HEK293T (cell line): ENCODE data around the gene PLCB1.

Source experiments
- CTBP1 ChIP-seq: fragments of 450-650 bp; IDR thresholded peaks from 2 replicates; pipeline ENCODE4 v1.6.1; 2016; ENCODE audit warnings: borderline replicate concordance
- ELF4 ChIP-seq: fragments of 450-650 bp; IDR thresholded peaks from 2 replicates; pipeline ENCODE4 v1.6.1; 2017; ENCODE audit warnings: antibody characterized with exemption
- FOXA1 ChIP-seq: fragments of 450-650 bp; IDR thresholded peaks from 2 replicates; pipeline ENCODE4 v1.6.1; 2016; ENCODE audit warnings: mild to moderate bottlenecking
- FOXM1 ChIP-seq: fragments of 450-650 bp; IDR thresholded peaks from 2 replicates; pipeline ENCODE4 v1.6.1; 2017; ENCODE audit warnings: mild to moderate bottlenecking, borderline replicate concordance
- HDGF ChIP-seq: fragments of 450-650 bp; IDR thresholded peaks from 2 replicates; pipeline ENCODE4 v1.6.1; 2017; ENCODE audit warnings: antibody characterized with exemption, borderline replicate concordance
- NFRKB ChIP-seq: fragments of 450-650 bp; IDR thresholded peaks from 2 replicates; pipeline ENCODE4 v1.6.1; 2016; ENCODE audit warnings: mild to moderate bottlenecking, moderate library complexity
- PKNOX1 ChIP-seq: fragments of 450-650 bp; IDR thresholded peaks from 2 replicates; pipeline ENCODE4 v1.6.1; 2016
- SP1 ChIP-seq: fragments of 450-650 bp; IDR thresholded peaks from 2 replicates; pipeline ENCODE4 v1.6.1; 2017
- SUZ12 ChIP-seq: fragments of 450-650 bp; IDR thresholded peaks from 2 replicates; pipeline ENCODE4 v1.6.1; 2016; ENCODE audit warnings: mild to moderate bottlenecking
- TARDBP ChIP-seq: fragments of 450-650 bp; IDR thresholded peaks from 2 replicates; pipeline ENCODE4 v1.6.1; 2016
- ZNF384 ChIP-seq: fragments of 450-650 bp; IDR thresholded peaks from 2 replicates; pipeline ENCODE4 v1.6.1; 2016

- no peak for TF ChIP-seq SUZ12
- no peak for TF ChIP-seq SP1
- TF ChIP-seq ELF4, result no peak
- TF ChIP-seq HDGF, result no peak
- TF ChIP-seq NFRKB, result no peak
- no peak for TF ChIP-seq FOXM1
- TF ChIP-seq FOXA1, result no peak
- TF ChIP-seq ZNF384, result no peak
- no peak for TF ChIP-seq CTBP1
- TF ChIP-seq TARDBP, result no peak
- TF ChIP-seq PKNOX1, result no peak
Measured at GRCh38 chr20:8876366-8876765, 744.3 kb downstream of the PLCB1 start.
